ENCODE results near the gene SYDE2.

SYDE2 gene

GRCh38 chr1:85199667-85200462, 951 bp downstream of the SYDE2 start:
- Histone ChIP-seq H3K79me2 (ENCODE audit: control insufficient read depth, low read length) (no peaks in the 10 kb centered on the region), H3K9me3 (ENCODE audit: control insufficient read depth, insufficient read depth, low read length) (no peaks in the 10 kb centered on the region), H3K36me3 (ENCODE audit: control insufficient read depth, low read length) (no peaks in the 10 kb centered on the region), H3K9me2 (replicated peaks; ENCODE audit: control insufficient read depth, low read length) (no peaks in the 10 kb centered on the region), H3K4me2 (ENCODE audit: low read length) (no peak overlapping the region), H3F3A (ENCODE audit: control insufficient read depth, insufficient read depth) (no peaks in the 10 kb centered on the region), H4K20me1 (ENCODE audit: control insufficient read depth, insufficient read depth, low read depth, low read length) (no peaks in the 10 kb centered on the region), H3K27me3 (ENCODE audit: control insufficient read depth, low read length) (peaks cover 50% of the 10 kb centered on the region), H3K4me3 (ENCODE audit: low read length) (no peak overlapping the region), H3K4me1 (ENCODE audit: control insufficient read depth, low read length) (peaks cover 10% of the 10 kb centered on the region), H3K27ac (ENCODE audit: low read depth, low read length) (no peak overlapping the region)
- no peak for TF ChIP-seq CTCF (IDR thresholded peaks at IDR 0.05; ENCODE audit: low read depth, low read length, poor library complexity, severe bottlenecking)
- TF ChIP-seq EZH2phosphoT487 (IDR thresholded peaks at IDR 0.05; ENCODE audit: borderline replicate concordance, low read length), result no peak

- H3K4me2 ChIP-seq (ENCODE audit: low read length), result no peak overlapping the region
- no peaks in the 10 kb centered on the region for H3K79me2 ChIP-seq (ENCODE audit: control insufficient read depth, low read length)
- H4K20me1 ChIP-seq (ENCODE audit: control insufficient read depth, insufficient read depth, low read depth, low read length), result no peaks in the 10 kb centered on the region
- H3K9me3 ChIP-seq (ENCODE audit: control insufficient read depth, insufficient read depth, low read length), result no peaks in the 10 kb centered on the region
- no peak overlapping the region for H3K27ac ChIP-seq (ENCODE audit: low read depth, low read length)
- H3K4me3 ChIP-seq (ENCODE audit: low read length), result no peak overlapping the region
- H3K9me2 ChIP-seq (replicated peaks; ENCODE audit: control insufficient read depth, low read length), result no peaks in the 10 kb centered on the region
- H3K36me3 ChIP-seq (ENCODE audit: control insufficient read depth, low read length), result no peaks in the 10 kb centered on the region
- H3F3A ChIP-seq (ENCODE audit: control insufficient read depth, insufficient read depth), result no peaks in the 10 kb centered on the region
- H3K4me1 ChIP-seq (ENCODE audit: control insufficient read depth, low read length), result peaks cover 10% of the 10 kb centered on the region
- no peak for TF ChIP-seq CTCF (IDR thresholded peaks at IDR 0.05; ENCODE audit: low read depth, low read length, poor library complexity, severe bottlenecking)
- TF ChIP-seq EZH2phosphoT487 (IDR thresholded peaks at IDR 0.05; ENCODE audit: borderline replicate concordance, low read length), result no peak
- peaks cover 43% of the 10 kb centered on the region for H3K27me3 ChIP-seq (ENCODE audit: control insufficient read depth, low read length)
Observed at GRCh38 chr1:85198864-85199263, 2.0 kb downstream of the SYDE2 start.

GRCh38 chr1:85196358-85196757, 4.5 kb downstream of the SYDE2 start:
- H3K36me3 ChIP-seq (ENCODE audit: control insufficient read depth, low read length), result no peaks in the 10 kb centered on the region
- H4K20me1 ChIP-seq (ENCODE audit: control insufficient read depth, insufficient read depth, low read depth, low read length), result no peaks in the 10 kb centered on the region
- H3K27ac ChIP-seq (ENCODE audit: low read depth, low read length), result no peak overlapping the region
- H3K4me3 ChIP-seq (ENCODE audit: low read length), result no peak overlapping the region
- no peaks in the 10 kb centered on the region for H3K9me2 ChIP-seq (replicated peaks; ENCODE audit: control insufficient read depth, low read length)
- no peaks in the 10 kb centered on the region for H3F3A ChIP-seq (ENCODE audit: control insufficient read depth, insufficient read depth)
- no peak for TF ChIP-seq CTCF (IDR thresholded peaks at IDR 0.05; ENCODE audit: low read depth, low read length, poor library complexity, severe bottlenecking)
- no peak for TF ChIP-seq EZH2phosphoT487 (IDR thresholded peaks at IDR 0.05; ENCODE audit: borderline replicate concordance, low read length)
- H3K79me2 ChIP-seq (ENCODE audit: control insufficient read depth, low read length), result no peaks in the 10 kb centered on the region
- H3K9me3 ChIP-seq (ENCODE audit: control insufficient read depth, insufficient read depth, low read length), result no peaks in the 10 kb centered on the region
- H3K4me2 ChIP-seq (ENCODE audit: low read length), result no peak overlapping the region
- H3K4me1 ChIP-seq (ENCODE audit: control insufficient read depth, low read length), result peaks cover 3% of the 10 kb centered on the region; the same call in 1 of the 2 replicates
- H3K27me3 ChIP-seq (ENCODE audit: control insufficient read depth, low read length), result peaks cover 24% of the 10 kb centered on the region

All from DOHH2 (cell line).